Lung (tissue), 12 donors: ENCODE results near the gene SPAG8. TPM values are rescaled to one million over a fixed set of nuclear protein-coding genes. Genes with fewer than 3 reads are reported as not detected.

Experiments used
- ATAC-seq: fragments of 200-7000 bp; cut with Tn5 transposase; one replicate; pipeline ENCODE4 v1.9.1; 2020; ENCODE audit warnings: moderate number of reproducible peaks; ENCODE audit not compliant: insufficient read depth, low FRiP score
- DNase-seq, 3 donors: peaks; one replicate each; pipeline ENCODE4 v3.0.0-alpha.2; 2013 to 2017
- H3K27ac ChIP-seq, 2 donors: one replicate each; pipeline ENCODE4 v1.5.1; 2013; ENCODE audit warnings: mild to moderate bottlenecking in 2 of 2, moderate library complexity in 2 of 2, control low read depth in 1 of 2, inconsistent platforms in 1 of 2, low read depth in 1 of 2, low read length in 1 of 2
- H3K27me3 ChIP-seq, 3 donors: one replicate each; pipeline ENCODE4 v1.5.1; 2013; ENCODE audit warnings: low read length in 2 of 3; ENCODE audit not compliant: control insufficient read depth in 3 of 3, insufficient read depth in 3 of 3
- H3K36me3 ChIP-seq, 4 donors: one replicate each; pipeline ENCODE4 v1.5.1; 2013; ENCODE audit warnings: low read length in 4 of 4, mild to moderate bottlenecking in 1 of 4, moderate library complexity in 1 of 4; ENCODE audit not compliant: control insufficient read depth in 4 of 4, insufficient read depth in 4 of 4
- H3K4me1 ChIP-seq, 5 donors: one replicate each; pipeline ENCODE4 v1.5.1; 2013; ENCODE audit warnings: low read length in 5 of 5, mild to moderate bottlenecking in 2 of 5, moderate library complexity in 1 of 5; ENCODE audit not compliant: control insufficient read depth in 5 of 5, insufficient read depth in 5 of 5
- H3K4me3 ChIP-seq: one replicate; pipeline ENCODE4 v1.5.1; 2013; ENCODE audit warnings: mild to moderate bottlenecking, control low read depth, moderate library complexity
- H3K9ac ChIP-seq, 2 donors: one replicate each; pipeline ENCODE4 v1.5.1; 2013; ENCODE audit warnings: low read length in 2 of 2, control low read depth in 1 of 2; ENCODE audit not compliant: insufficient read depth in 1 of 2
- H3K9me3 ChIP-seq, 4 donors: one replicate each; pipeline ENCODE4 v1.5.1; 2013; ENCODE audit warnings: low read length in 3 of 4, mild to moderate bottlenecking in 1 of 4, moderate library complexity in 1 of 4; ENCODE audit not compliant: control insufficient read depth in 4 of 4, insufficient read depth in 3 of 4
- CTCF ChIP-seq: IDR thresholded peaks from 2 replicates; pipeline ENCODE4 v1.5.1; 2012; ENCODE audit warnings: mild to moderate bottlenecking; ENCODE audit errors: control extremely low read depth, extremely low read depth
- WGBS, 2 donors: extraction: QIAGEN DNeasy Blood & Tissue Kit; methylation state at CpG; one replicate each; pipeline ENCODE4 v1.1.7; 2013; 5-methylcytosine and 5-hydroxymethylcytosine counted together
- polyA plus RNA-seq, 2 donors: library from polyadenylated mRNA; stranded (reverse); fragments of 200-250 nt; gene quantifications; one replicate each; pipeline ENCODE4 v1.2.1, GENCODE V29; 2013
- total RNA-seq, 2 donors: library from RNA; depleted of rRNA in 1 of 2; stranded (reverse); fragments of >200 nt in 1 of 2; gene quantifications; one replicate each; pipeline ENCODE4 v1.2.1, GENCODE V29; 2014 to 2021
- donor health status: control.
- donor health status: control.
- donor health status: Bipolar disorder and iron deficiency.
- donor health status: healthy.
- donor health status: DM: yes; HTN: yes; CAD: no.

The SPAG8 gene
- total and polyA plus RNA-seq, 4 donors: 5.8 to 20.6 (median 9.0) TPM

DNA sequence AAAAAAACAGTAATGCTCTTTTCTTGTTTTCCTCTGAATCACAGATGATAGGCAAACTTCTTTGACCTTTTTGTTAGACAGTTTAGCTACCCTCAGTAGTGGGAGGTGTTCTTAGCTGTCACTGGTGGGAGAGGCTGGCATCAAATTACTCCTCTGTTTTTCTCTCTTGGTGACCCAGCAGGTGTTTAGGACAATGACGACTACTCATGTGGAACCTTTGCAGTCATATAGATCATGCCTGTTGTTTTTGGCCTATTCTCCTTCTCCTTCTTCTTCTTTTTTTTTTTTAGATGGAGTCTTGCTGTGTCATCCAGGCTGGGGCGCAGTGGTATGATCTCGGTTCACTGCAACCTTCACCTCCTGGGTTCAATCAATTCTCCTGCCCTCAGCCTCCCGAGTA, 36.0 kb downstream of the SPAG8 start:
- Histone ChIP-seq H3K36me3 (no peaks in the 10 kb centered on the region), H3K9ac (no peak overlapping the region), H3K4me3 (no peak overlapping the region), H3K27ac (no peak overlapping the region), H3K9me3 (no peaks in the 10 kb centered on the region), H3K4me1 (peaks cover 0 to 24% (median 9%) of the 10 kb centered on the region in 5 donors), H3K27me3 (no peaks in the 10 kb centered on the region)
- ATAC-seq: no peak
- WGBS, 2 donors: 67 to 74% methylated on average over 4 of the region's 4 CpGs
- no peak for DNase-seq
- no peak for TF ChIP-seq CTCF

- peaks cover 0 to 34% (median 17%) of the 10 kb centered on the region in 5 donors for H3K4me1 ChIP-seq
- H3K4me3 ChIP-seq: no peak overlapping the region
- H3K27me3 ChIP-seq: no peaks in the 10 kb centered on the region
- peak; percentile 8 for ATAC-seq
- no peak for TF ChIP-seq CTCF
- H3K9ac ChIP-seq: no peak overlapping the region
- peak overlapping the region in 1 of 2 donors; percentile 4 for H3K27ac ChIP-seq
- DNase-seq: peak; percentile 19 to 57 (median 46)
- no peaks in the 10 kb centered on the region for H3K36me3 ChIP-seq
- no peaks in the 10 kb centered on the region for H3K9me3 ChIP-seq
- 36 to 58% methylated on average over 7 of the region's 7 CpGs for WGBS, 2 donors
Measured at GRCh38 chr9:35774907-35775635, 37.0 kb downstream of the SPAG8 start.

DNA sequence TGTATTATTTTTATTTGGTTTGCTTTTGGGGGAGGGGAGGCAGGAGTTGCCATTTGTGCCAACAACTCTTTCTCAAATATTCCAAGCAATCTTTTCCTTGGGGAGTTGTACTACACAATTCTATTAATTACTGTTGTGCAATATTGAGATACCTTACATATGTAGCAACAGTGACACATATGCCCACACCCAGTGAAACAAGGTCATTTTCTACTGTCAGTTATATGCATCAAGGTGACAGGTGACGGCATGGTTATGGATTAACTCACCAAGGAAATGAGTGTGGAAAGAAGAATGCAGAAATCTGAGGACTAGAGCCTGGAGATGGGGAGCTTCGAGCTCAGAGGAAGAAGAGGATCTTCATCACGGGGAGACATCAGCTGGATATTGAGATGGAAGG, 40.1 kb downstream of the SPAG8 start:
- no peak for TF ChIP-seq CTCF
- Histone ChIP-seq H3K27ac (no peak overlapping the region), H3K9me3 (no peaks in the 10 kb centered on the region), H3K4me3 (no peak overlapping the region), H3K27me3 (no peaks in the 10 kb centered on the region), H3K36me3 (no peaks in the 10 kb centered on the region), H3K9ac (no peak overlapping the region), H3K4me1 (peaks cover 2 to 34% (median 17%) of the 10 kb centered on the region in 5 donors)
- no peak for DNase-seq
- 45 to 77% methylated on average over 3 of the region's 3 CpGs for WGBS, 2 donors
- ATAC-seq: no peak

DNA sequence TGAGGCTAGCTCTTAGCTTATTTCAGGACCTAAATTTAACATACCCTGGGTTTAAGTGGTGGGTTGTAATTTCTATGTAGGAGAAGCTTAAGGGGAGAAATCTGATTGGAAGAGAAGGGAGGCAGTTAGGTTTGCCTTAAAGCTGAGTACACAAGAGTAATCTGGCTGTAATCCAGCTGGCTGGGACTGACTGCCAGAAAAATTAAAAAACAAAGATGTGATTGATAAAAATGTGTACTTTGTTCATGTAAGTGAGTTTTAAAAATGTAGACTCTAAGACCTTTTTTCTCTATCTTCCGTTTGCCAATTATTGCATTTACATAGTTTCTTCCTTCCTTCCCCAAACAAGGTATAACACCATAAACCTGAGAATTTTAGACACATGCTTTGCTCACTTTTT, 40.5 kb downstream of the SPAG8 start:
- Histone ChIP-seq H3K4me3 (no peak overlapping the region), H3K9me3 (no peaks in the 10 kb centered on the region), H3K27me3 (no peaks in the 10 kb centered on the region), H3K27ac (peak overlapping the region in 1 of 2 donors; percentile 3), H3K4me1 (peaks cover 2 to 34% (median 17%) of the 10 kb centered on the region in 5 donors), H3K9ac (no peak overlapping the region), H3K36me3 (no peaks in the 10 kb centered on the region)
- no peak for TF ChIP-seq CTCF
- ATAC-seq (no peak), DNase-seq (peak; percentile 84 to 97 (median 96))
- 14 to 30% methylated on average over 1 of the region's 1 CpG for WGBS, 2 donors
